Left renal cortex interstitium (tissue), 4 donors: ENCODE results near the gene VWA2. TPM values are rescaled to one million over a fixed set of nuclear protein-coding genes. Genes with fewer than 3 reads are reported as not detected.

ENCODE experiments used
- DNase-seq, 4 donors: peaks; one replicate each; pipeline ENCODE4 v3.0.0-alpha.2; 2013; ENCODE audit warnings: low read depth in 4 of 4, low spot score in 2 of 4, missing footprints in 1 of 4
- polyA plus RNA-seq, 4 donors: library from polyadenylated mRNA; unstranded; fragments of 120-200 nt; gene quantifications; one replicate each; pipeline ENCODE4 v1.2.1, GENCODE V29; 2013; ENCODE audit not compliant: insufficient read length in 4 of 4

VWA2 gene
- polyA plus RNA-seq, 4 donors = 2.0 to 3.2 (median 2.5) TPM

- no peak for DNase-seq
These were observed 97.9 kb downstream of the VWA2 start for GRCh38 chr10:114336823-114337509.

GRCh38 chr10:114337510-114338462, 98.7 kb downstream of the VWA2 start:
- no peak for DNase-seq

- no peak for DNase-seq
These were observed 101.8 kb downstream of the VWA2 start for GRCh38 chr10:114340816-114341215.

Other genes starting within 250 kb of the VWA2 start
- gene ADRB1, start 195.4 kb upstream of the VWA2 start, polyA plus RNA-seq = under 1 TPM; 0.06 to 0.14 (median 0.08) TPM
- 10 to 100 TPM; 19.4 to 33.1 (median 24.7) TPM for gene CCDC186, start 65.1 kb upstream of the VWA2 start, polyA plus RNA-seq
- under 1 TPM in 3 of 4 donors, not detected in 1; 0.03 to 0.05 (median 0.03) TPM for gene TDRD1, start 59.9 kb upstream of the VWA2 start, polyA plus RNA-seq
- gene AFAP1L2, start 165.2 kb downstream of the VWA2 start, polyA plus RNA-seq = 10 to 100 TPM; 40.2 to 49.1 (median 44.4) TPM